HepG2 (cell line): ENCODE measurements around the gene OARD1. TPM values are rescaled to one million over a fixed set of nuclear protein-coding genes. Genes with fewer than 3 reads are reported as not detected.

Experiments used
- CENPX ChIP-seq: sonication (generic); formaldehyde crosslinking; IDR thresholded peaks from 2 replicates; pipeline ENCODE4 v1.9.0; 2021; ENCODE audit warnings: mild to moderate bottlenecking, missing genetic modification reagents, moderate library complexity
- CSRNP1 ChIP-seq: sonication (generic); formaldehyde crosslinking; IDR thresholded peaks from 2 replicates; pipeline ENCODE4 v1.8.1; 2023; ENCODE audit warnings: mild to moderate bottlenecking, missing genetic modification reagents
- ELK4 ChIP-seq: sonication (generic); formaldehyde crosslinking; IDR thresholded peaks from 2 replicates; pipeline ENCODE4 v1.9.0; 2021; ENCODE audit warnings: missing genetic modification reagents, borderline replicate concordance
- GPN1 ChIP-seq: sonication (generic); formaldehyde crosslinking; IDR thresholded peaks from 2 replicates; pipeline ENCODE4 v1.5.1; 2020; ENCODE audit warnings: missing genetic modification reagents, borderline replicate concordance
- HNRNPK ChIP-seq: fragments of 200-400 bp; formaldehyde crosslinking; IDR thresholded peaks from 2 replicates; pipeline ENCODE4 v1.6.1; 2018; ENCODE audit warnings: low read length, low read depth, moderate library complexity, mild to moderate bottlenecking; ENCODE audit not compliant: poor library complexity, severe bottlenecking
- HOMEZ ChIP-seq: IDR thresholded peaks from 2 replicates; pipeline ENCODE4 v1.6.1; 2016; ENCODE audit warnings: low read depth
- PAF1 ChIP-seq: IDR thresholded peaks from 2 replicates; pipeline ENCODE4 v1.6.1; 2016; ENCODE audit warnings: missing genetic modification reagents, missing compliant biosample characterization
- PHF8 ChIP-seq: sonication (generic); formaldehyde crosslinking; IDR thresholded peaks from 2 replicates; pipeline ENCODE4 v1.5.0; 2020; ENCODE audit warnings: missing genetic modification reagents
- PITX1 ChIP-seq: sonication (generic); formaldehyde crosslinking; IDR thresholded peaks from 2 replicates; pipeline ENCODE4 v1.5.1; 2020; ENCODE audit warnings: mild to moderate bottlenecking, missing genetic modification reagents
- RFX5 ChIP-seq: IDR thresholded peaks from 2 replicates; pipeline ENCODE4 v1.6.1; 2011; ENCODE audit warnings: low read depth, low read length, improper control_type of control experiment
- RFXAP ChIP-seq: sonication (generic); formaldehyde crosslinking; IDR thresholded peaks from 2 replicates; pipeline ENCODE4 v1.4.0; 2020; ENCODE audit warnings: missing genetic modification reagents, borderline replicate concordance
- RORA ChIP-seq: sonication (generic); formaldehyde crosslinking; IDR thresholded peaks from 2 replicates; pipeline ENCODE4 v1.5.0; 2020; ENCODE audit warnings: mild to moderate bottlenecking, missing genetic modification reagents, moderate library complexity
- RXRB ChIP-seq: IDR thresholded peaks from 2 replicates; pipeline ENCODE4 v1.6.1; 2016; ENCODE audit warnings: borderline replicate concordance, missing genetic modification reagents, missing compliant biosample characterization
- THRA ChIP-seq: sonication (generic); formaldehyde crosslinking; IDR thresholded peaks from 2 replicates; pipeline ENCODE4 v1.4.0; 2020; ENCODE audit warnings: missing genetic modification reagents, borderline replicate concordance
- TSC22D2 ChIP-seq: sonication (generic); formaldehyde crosslinking; IDR thresholded peaks from 2 replicates; pipeline ENCODE4 v1.5.1; 2020; ENCODE audit warnings: missing genetic modification reagents, mild to moderate bottlenecking, borderline replicate concordance
- UBTF ChIP-seq: sonication (generic); formaldehyde crosslinking; IDR thresholded peaks from 2 replicates; pipeline ENCODE4 v1.4.0; 2020; ENCODE audit warnings: mild to moderate bottlenecking, missing genetic modification reagents
- ZNF121 ChIP-seq: sonication (generic); formaldehyde crosslinking; IDR thresholded peaks from 2 replicates; pipeline ENCODE4 v1.5.0; 2020; ENCODE audit warnings: mild to moderate bottlenecking, missing genetic modification reagents
- ZNF432 ChIP-seq: sonication (generic); formaldehyde crosslinking; IDR thresholded peaks from 2 replicates; pipeline ENCODE4 v1.5.0; 2020; ENCODE audit warnings: missing genetic modification reagents, mild to moderate bottlenecking, borderline replicate concordance
- ZNF549 ChIP-seq: sonication (generic); formaldehyde crosslinking; IDR thresholded peaks from 2 replicates; pipeline ENCODE4 v1.5.0; 2020; ENCODE audit warnings: missing genetic modification reagents
- ZNF781 ChIP-seq: sonication (generic); formaldehyde crosslinking; IDR thresholded peaks from 2 replicates; pipeline ENCODE4 v1.5.1; 2020; ENCODE audit warnings: borderline replicate concordance, mild to moderate bottlenecking, missing genetic modification reagents; ENCODE audit errors: not compliant biosample characterization
- polyA plus RNA-seq, 8 experiments: library from polyadenylated mRNA; depleted of rRNA in 3 of 8; stranded (reverse) in 7 of 8; unstranded in 1 of 8; fragments of >200 nt; fragmentation: Illumina TruSeq in 4 of 8; extraction: Trizol in 4 of 8; gene quantifications; 2 replicates each; pipeline versions ENCODE4 v1.2.1 to v1.2.3, GENCODE V29; 2011 to 2016; ENCODE audit warnings: low read depth in 4 of 8, missing spikeins in 1 of 8, mixed read lengths in 1 of 8; ENCODE audit not compliant: insufficient read depth in 1 of 8
- total RNA-seq, 5 experiments: library from RNA; depleted of rRNA; stranded (reverse); fragments of >200 nt; fragmentation: Illumina TruSeq; extraction: Trizol; gene quantifications; 2 replicates each; pipeline ENCODE4 v1.2.3, GENCODE V29; 2016; ENCODE audit warnings: low read depth in 1 of 5

OARD1 gene
- total and polyA plus RNA-seq, 2 of the 13 experiments (the other 11 are each of a cell fraction or from before 2014, with no cell fraction given) = 18.4 to 49.0 TPM

- TF ChIP-seq THRA (CRISPR knock-in tag) (no peak), ZNF549 (CRISPR knock-in tag) (no peak), HNRNPK (no peak), ELK4 (CRISPR knock-in tag) (no peak; the same call in 1 of the 2 replicates), PHF8 (CRISPR knock-in tag) (peak; percentile 80), TSC22D2 (CRISPR knock-in tag) (no peak), RXRB (CRISPR knock-in tag) (no peak), UBTF (peak; percentile 84), ZNF121 (no peak), RFXAP (CRISPR knock-in tag) (0 out of 2 replicates have a peak, but pooled peaks have one; percentile 53), HOMEZ (CRISPR knock-in tag) (peak; percentile 65), ZNF781 (CRISPR knock-in tag) (peak; percentile 62), RORA (CRISPR knock-in tag) (no peak), RFX5 (no peak), PITX1 (CRISPR knock-in tag) (peak; percentile 81), GPN1 (CRISPR knock-in tag) (no peak), ZNF432 (CRISPR knock-in tag) (no peak), CSRNP1 (peak; percentile 49; the same call in 1 of the 2 replicates), PAF1 (CRISPR knock-in tag) (no peak), CENPX (no peak)
Observed at GRCh38 chr6:41071923-41072835, at the start of gene OARD1 (continued).
